Neural cell (in vitro differentiated cells): ENCODE results near the gene PARP15.
"Not testable (repeated sequence)": the region's sequence is repeated elsewhere in the genome, so short reads cannot be mapped to it uniquely, and the experiment has no call there.

Experiments
- CTCF ChIP-seq: fragments of 450-650 bp; IDR thresholded peaks from 2 replicates; pipeline ENCODE4 v1.5.1; 2014; ENCODE audit warnings: antibody characterized with exemption, mild to moderate bottlenecking, moderate library complexity; ENCODE audit not compliant: poor library complexity, severe bottlenecking
- EP300 ChIP-seq: fragments of 450-650 bp; conservative IDR thresholded peaks from 2 replicates; pipeline ENCODE4 v1.6.1; 2014; ENCODE audit warnings: antibody characterized with exemption, mild to moderate bottlenecking, moderate library complexity; ENCODE audit not compliant: poor library complexity, severe bottlenecking
- EZH2 ChIP-seq: fragments of 200-600, 300-800 bp; shearing (Covaris generic), sonication (generic); IDR thresholded peaks from 2 replicates; pipeline ENCODE4 v1.6.1; 2014; ENCODE audit warnings: antibody characterized with exemption, low read length, borderline replicate concordance, mild to moderate bottlenecking; ENCODE audit not compliant: insufficient read depth, poor library complexity, severe bottlenecking
- MXI1 ChIP-seq: fragments of 450-650 bp; conservative IDR thresholded peaks from 2 replicates; pipeline ENCODE4 v1.6.1; 2014; ENCODE audit warnings: antibody characterized with exemption, mild to moderate bottlenecking; ENCODE audit not compliant: poor library complexity, severe bottlenecking
- RAD21 ChIP-seq: fragments of 450-650 bp; conservative IDR thresholded peaks from 2 replicates; pipeline ENCODE4 v1.6.1; 2014; ENCODE audit warnings: antibody characterized with exemption, mild to moderate bottlenecking, moderate library complexity
- TAF1 ChIP-seq: IDR thresholded peaks from 2 replicates; pipeline ENCODE4 v1.6.1; 2012; ENCODE audit warnings: low read depth

- not testable (repeated sequence) for TF ChIP-seq CTCF, RAD21, EP300, TAF1, MXI1, EZH2
Measured at GRCh38 chr3:122658336-122658735, 80.9 kb downstream of the PARP15 start.
